HEK293 (cell line): ENCODE measurements around the gene NNAT.
A peak's percentile ranks its signal among the peaks of the same experiment; 100 is the strongest.

Experiments
- ELK4 ChIP-seq: IDR thresholded peaks from 2 replicates; pipeline ENCODE4 v1.6.1; 2011; ENCODE audit warnings: mild to moderate bottlenecking, low read depth, low read length, borderline replicate concordance
- HOXC10 ChIP-seq: sonication (generic); formaldehyde crosslinking; IDR thresholded peaks from 2 replicates; pipeline ENCODE4 v1.8.1; 2023; ENCODE audit warnings: mild to moderate bottlenecking, missing genetic modification reagents
- KLF10 ChIP-seq: fragments of 450-650 bp; IDR thresholded peaks from 2 replicates; pipeline ENCODE4 v1.5.1; 2018; ENCODE audit warnings: missing biosample characterization, mild to moderate bottlenecking, missing genetic modification characterization
- KLF16 ChIP-seq: fragments of 450-650 bp; formaldehyde crosslinking; IDR thresholded peaks from 2 replicates; pipeline ENCODE4 v1.5.1; 2017; ENCODE audit warnings: missing biosample characterization, missing genetic modification characterization
- SALL2 ChIP-seq: fragments of 450-650 bp; formaldehyde crosslinking; IDR thresholded peaks from 2 replicates; pipeline ENCODE4 v1.5.0; 2017; ENCODE audit warnings: missing biosample characterization, mild to moderate bottlenecking, missing genetic modification characterization, borderline replicate concordance
- SP2 ChIP-seq: fragments of 450-650 bp; formaldehyde crosslinking; IDR thresholded peaks from 2 replicates; pipeline ENCODE4 v1.5.1; 2016; ENCODE audit warnings: missing biosample characterization, missing genetic modification characterization
- SP7 ChIP-seq: fragments of 450-650 bp; formaldehyde crosslinking; IDR thresholded peaks from 2 replicates; pipeline ENCODE4 v1.5.1; 2016; ENCODE audit warnings: missing biosample characterization, missing genetic modification characterization
- TRIM28 ChIP-seq: IDR thresholded peaks from 2 replicates; pipeline ENCODE4 v1.6.1; 2011; ENCODE audit warnings: low read length, control low read depth, borderline replicate concordance
- ZBTB7A ChIP-seq: fragments of 450-650 bp; formaldehyde crosslinking; IDR thresholded peaks from 2 replicates; pipeline ENCODE4 v1.5.1; 2016; ENCODE audit warnings: low read depth, missing biosample characterization, missing genetic modification characterization
- ZFHX2 ChIP-seq: fragments of 450-650 bp; formaldehyde crosslinking; conservative IDR thresholded peaks from 2 replicates; pipeline ENCODE4 v1.5.1; 2016; ENCODE audit warnings: missing biosample characterization, missing genetic modification characterization
- ZFP69B ChIP-seq: fragments of 450-650 bp; formaldehyde crosslinking; IDR thresholded peaks from 2 replicates; pipeline ENCODE4 v1.5.1; 2016; ENCODE audit warnings: missing biosample characterization, missing genetic modification characterization
- ZIC2 ChIP-seq: fragments of 450-650 bp; formaldehyde crosslinking; IDR thresholded peaks from 2 replicates; pipeline ENCODE4 v1.5.1; 2016; ENCODE audit warnings: missing biosample characterization, missing genetic modification characterization
- ZNF121 ChIP-seq: fragments of 450-650 bp; formaldehyde crosslinking; IDR thresholded peaks from 2 replicates; pipeline ENCODE4 v1.5.1; 2016; ENCODE audit warnings: missing biosample characterization, missing genetic modification characterization
- ZNF132 ChIP-seq: fragments of 450-650 bp; formaldehyde crosslinking; IDR thresholded peaks from 2 replicates; pipeline ENCODE4 v1.5.1; 2017; ENCODE audit warnings: missing biosample characterization, missing genetic modification characterization, borderline replicate concordance
- ZNF155 ChIP-seq: fragments of 450-650 bp; formaldehyde crosslinking; IDR thresholded peaks from 2 replicates; pipeline ENCODE4 v1.5.1; 2016; ENCODE audit warnings: missing biosample characterization, missing genetic modification characterization
- ZNF157 ChIP-seq: fragments of 450-650 bp; formaldehyde crosslinking; IDR thresholded peaks from 2 replicates; pipeline ENCODE4 v1.5.1; 2016; ENCODE audit warnings: missing biosample characterization, missing genetic modification characterization
- ZNF2 ChIP-seq: fragments of 450-650 bp; formaldehyde crosslinking; IDR thresholded peaks from 2 replicates; pipeline ENCODE4 v1.5.1; 2016; ENCODE audit warnings: missing biosample characterization, missing genetic modification characterization
- ZNF221 ChIP-seq: fragments of 450-650 bp; formaldehyde crosslinking; IDR thresholded peaks from 2 replicates; pipeline ENCODE4 v1.5.1; 2017; ENCODE audit warnings: missing biosample characterization, missing genetic modification characterization, borderline replicate concordance
- ZNF24 ChIP-seq: fragments of 450-650 bp; formaldehyde crosslinking; IDR thresholded peaks from 2 replicates; pipeline ENCODE4 v1.5.1; 2016; ENCODE audit warnings: missing biosample characterization, missing genetic modification characterization
- ZNF324 ChIP-seq: fragments of 450-650 bp; formaldehyde crosslinking; IDR thresholded peaks from 2 replicates; pipeline ENCODE4 v1.5.1; 2016; ENCODE audit warnings: missing biosample characterization, missing genetic modification characterization
- ZNF354C ChIP-seq: fragments of 450-650 bp; formaldehyde crosslinking; IDR thresholded peaks from 2 replicates; pipeline ENCODE4 v1.5.1; 2016; ENCODE audit warnings: missing biosample characterization, missing genetic modification characterization, low read depth, borderline replicate concordance
- ZNF362 ChIP-seq: fragments of 450-650 bp; formaldehyde crosslinking; IDR thresholded peaks from 2 replicates; pipeline ENCODE4 v1.5.1; 2016; ENCODE audit warnings: missing biosample characterization, missing genetic modification characterization
- ZNF366 ChIP-seq: fragments of 450-650 bp; formaldehyde crosslinking; conservative IDR thresholded peaks from 2 replicates; pipeline ENCODE4 v1.5.1; 2016; ENCODE audit warnings: missing biosample characterization, missing genetic modification characterization
- ZNF391 ChIP-seq: fragments of 450-650 bp; formaldehyde crosslinking; IDR thresholded peaks from 2 replicates; pipeline ENCODE4 v1.5.1; 2016; ENCODE audit warnings: low read depth, missing biosample characterization, missing genetic modification characterization, borderline replicate concordance
- ZNF394 ChIP-seq: fragments of 450-650 bp; formaldehyde crosslinking; IDR thresholded peaks from 2 replicates; pipeline ENCODE4 v1.5.1; 2016; ENCODE audit warnings: missing biosample characterization, missing genetic modification characterization, mild to moderate bottlenecking, moderate library complexity, borderline replicate concordance
- ZNF416 ChIP-seq: fragments of 450-650 bp; formaldehyde crosslinking; IDR thresholded peaks from 2 replicates; pipeline ENCODE4 v1.5.1; 2016; ENCODE audit warnings: missing biosample characterization, missing genetic modification characterization
- ZNF510 ChIP-seq: fragments of 450-650 bp; formaldehyde crosslinking; IDR thresholded peaks from 2 replicates; pipeline ENCODE4 v1.5.1; 2018; ENCODE audit warnings: mild to moderate bottlenecking, missing genetic modification characterization, missing biosample characterization; ENCODE audit not compliant: insufficient replicate concordance
- ZNF544 ChIP-seq: fragments of 450-650 bp; formaldehyde crosslinking; IDR thresholded peaks from 2 replicates; pipeline ENCODE4 v1.5.0; 2017; ENCODE audit warnings: missing biosample characterization, missing genetic modification characterization
- ZNF555 ChIP-seq: fragments of 450-650 bp; formaldehyde crosslinking; conservative IDR thresholded peaks from 2 replicates; pipeline ENCODE4 v1.5.1; 2017; ENCODE audit warnings: missing biosample characterization, mild to moderate bottlenecking, missing genetic modification characterization, inconsistent platforms
- ZNF571 ChIP-seq: fragments of 450-650 bp; formaldehyde crosslinking; IDR thresholded peaks from 2 replicates; pipeline ENCODE4 v1.5.0; 2017; ENCODE audit warnings: missing biosample characterization, missing genetic modification characterization
- ZNF624 ChIP-seq: fragments of 450-650 bp; formaldehyde crosslinking; IDR thresholded peaks from 2 replicates; pipeline ENCODE4 v1.5.1; 2017; ENCODE audit warnings: missing biosample characterization, missing genetic modification characterization
- TF ChIP-seq, protein P1 (sequence below): fragments of 450-650 bp; formaldehyde crosslinking; IDR thresholded peaks from 2 replicates; pipeline ENCODE4 v1.5.1; 2016; ENCODE audit warnings: missing biosample characterization, missing genetic modification characterization
- TF ChIP-seq, protein P2 (sequence below): fragments of 450-650 bp; formaldehyde crosslinking; IDR thresholded peaks from 2 replicates; pipeline ENCODE4; 2016; ENCODE audit warnings: missing biosample characterization, missing genetic modification characterization
- TF ChIP-seq, protein P3 (sequence below): fragments of 450-650 bp; formaldehyde crosslinking; IDR thresholded peaks from 2 replicates; pipeline ENCODE4 v1.5.1; 2016; ENCODE audit warnings: missing biosample characterization, missing genetic modification characterization
- TF ChIP-seq, protein P4 (sequence below): fragments of 450-650 bp; formaldehyde crosslinking; IDR thresholded peaks from 2 replicates; pipeline ENCODE4 v1.5.1; 2017; ENCODE audit warnings: missing biosample characterization, missing genetic modification characterization

The NNAT gene

GRCh38 chr20:37527638-37528445, 6.8 kb downstream of the NNAT start, which contains the start of gene BLCAP (continued):
- TF ChIP-seq ZNF362 (tag by site-specific recombination) (no peak), ZFP69B (tag by site-specific recombination) (no peak), ZNF366 (tag by site-specific recombination) (no peak), KLF16 (tag by site-specific recombination) (peak; percentile 76), SALL2 (tag by site-specific recombination) (no peak), ZNF354C (no peak), ZNF391 (tag by site-specific recombination) (no peak), ZNF624 (tag by site-specific recombination) (no peak), ZNF544 (tag by site-specific recombination) (no peak), ZNF2 (no peak), TRIM28 (no peak), ZNF121 (tag by site-specific recombination) (no peak), ZBTB7A (tag by site-specific recombination) (no peak), ZNF571 (no peak), ZIC2 (peak; percentile 71), KLF10 (peak; percentile 82), ZNF155 (tag by site-specific recombination) (no peak), ZNF24 (peak; percentile 72; the same call in 1 of the 2 replicates), ZNF416 (tag by site-specific recombination) (no peak), ZNF221 (tag by site-specific recombination) (no peak), SP7 (peak; percentile 79), ZFHX2 (tag by site-specific recombination) (peak; percentile 46; the same call in 1 of the 2 replicates), HOXC10 (CRISPR knock-in tag) (no peak), ZNF394 (peak; percentile 67; the same call in 1 of the 2 replicates), SP2 (tag by site-specific recombination) (peak; percentile 57), ZNF510 (tag by site-specific recombination) (no peak), ZNF132 (tag by site-specific recombination) (no peak), ZNF555 (tag by site-specific recombination) (no peak), ELK4 (no peak), ZNF157 (tag by site-specific recombination) (no peak), ZNF324 (tag by site-specific recombination) (no peak)
- TF ChIP-seq, protein P1, sequence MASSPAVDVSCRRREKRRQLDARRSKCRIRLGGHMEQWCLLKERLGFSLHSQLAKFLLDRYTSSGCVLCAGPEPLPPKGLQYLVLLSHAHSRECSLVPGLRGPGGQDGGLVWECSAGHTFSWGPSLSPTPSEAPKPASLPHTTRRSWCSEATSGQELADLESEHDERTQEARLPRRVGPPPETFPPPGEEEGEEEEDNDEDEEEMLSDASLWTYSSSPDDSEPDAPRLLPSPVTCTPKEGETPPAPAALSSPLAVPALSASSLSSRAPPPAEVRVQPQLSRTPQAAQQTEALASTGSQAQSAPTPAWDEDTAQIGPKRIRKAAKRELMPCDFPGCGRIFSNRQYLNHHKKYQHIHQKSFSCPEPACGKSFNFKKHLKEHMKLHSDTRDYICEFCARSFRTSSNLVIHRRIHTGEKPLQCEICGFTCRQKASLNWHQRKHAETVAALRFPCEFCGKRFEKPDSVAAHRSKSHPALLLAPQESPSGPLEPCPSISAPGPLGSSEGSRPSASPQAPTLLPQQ (tag by site-specific recombination), result no peak
- TF ChIP-seq, protein P2, sequence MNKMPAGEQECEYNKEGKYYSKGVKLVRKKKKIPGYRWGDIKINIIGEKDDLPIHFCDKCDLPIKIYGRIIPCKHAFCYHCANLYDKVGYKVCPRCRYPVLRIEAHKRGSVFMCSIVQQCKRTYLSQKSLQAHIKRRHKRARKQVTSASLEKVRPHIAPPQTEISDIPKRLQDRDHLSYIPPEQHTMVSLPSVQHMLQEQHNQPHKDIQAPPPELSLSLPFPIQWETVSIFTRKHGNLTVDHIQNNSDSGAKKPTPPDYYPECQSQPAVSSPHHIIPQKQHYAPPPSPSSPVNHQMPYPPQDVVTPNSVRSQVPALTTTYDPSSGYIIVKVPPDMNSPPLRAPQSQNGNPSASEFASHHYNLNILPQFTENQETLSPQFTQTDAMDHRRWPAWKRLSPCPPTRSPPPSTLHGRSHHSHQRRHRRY (tag by site-specific recombination), result no peak
- TF ChIP-seq, protein P3, sequence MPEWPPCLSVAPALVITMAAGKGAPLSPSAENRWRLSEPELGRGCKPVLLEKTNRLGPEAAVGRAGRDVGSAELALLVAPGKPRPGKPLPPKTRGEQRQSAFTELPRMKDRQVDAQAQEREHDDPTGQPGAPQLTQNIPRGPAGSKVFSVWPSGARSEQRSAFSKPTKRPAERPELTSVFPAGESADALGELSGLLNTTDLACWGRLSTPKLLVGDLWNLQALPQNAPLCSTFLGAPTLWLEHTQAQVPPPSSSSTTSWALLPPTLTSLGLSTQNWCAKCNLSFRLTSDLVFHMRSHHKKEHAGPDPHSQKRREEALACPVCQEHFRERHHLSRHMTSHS, result no peak
- TF ChIP-seq, protein P4, sequence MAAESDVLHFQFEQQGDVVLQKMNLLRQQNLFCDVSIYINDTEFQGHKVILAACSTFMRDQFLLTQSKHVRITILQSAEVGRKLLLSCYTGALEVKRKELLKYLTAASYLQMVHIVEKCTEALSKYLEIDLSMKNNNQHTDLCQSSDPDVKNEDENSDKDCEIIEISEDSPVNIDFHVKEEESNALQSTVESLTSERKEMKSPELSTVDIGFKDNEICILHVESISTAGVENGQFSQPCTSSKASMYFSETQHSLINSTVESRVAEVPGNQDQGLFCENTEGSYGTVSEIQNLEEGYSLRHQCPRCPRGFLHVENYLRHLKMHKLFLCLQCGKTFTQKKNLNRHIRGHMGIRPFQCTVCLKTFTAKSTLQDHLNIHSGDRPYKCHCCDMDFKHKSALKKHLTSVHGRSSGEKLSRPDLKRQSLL (tag by site-specific recombination), result no peak
